NCI-H1694 (cell line): ENCODE results near the gene LACTBL1.

Experiments
- DNase-seq: peaks from one replicate; lab custom pipeline; 2025; lab: John Stamatoyannopoulos, UW

Gene LACTBL1

DNA sequence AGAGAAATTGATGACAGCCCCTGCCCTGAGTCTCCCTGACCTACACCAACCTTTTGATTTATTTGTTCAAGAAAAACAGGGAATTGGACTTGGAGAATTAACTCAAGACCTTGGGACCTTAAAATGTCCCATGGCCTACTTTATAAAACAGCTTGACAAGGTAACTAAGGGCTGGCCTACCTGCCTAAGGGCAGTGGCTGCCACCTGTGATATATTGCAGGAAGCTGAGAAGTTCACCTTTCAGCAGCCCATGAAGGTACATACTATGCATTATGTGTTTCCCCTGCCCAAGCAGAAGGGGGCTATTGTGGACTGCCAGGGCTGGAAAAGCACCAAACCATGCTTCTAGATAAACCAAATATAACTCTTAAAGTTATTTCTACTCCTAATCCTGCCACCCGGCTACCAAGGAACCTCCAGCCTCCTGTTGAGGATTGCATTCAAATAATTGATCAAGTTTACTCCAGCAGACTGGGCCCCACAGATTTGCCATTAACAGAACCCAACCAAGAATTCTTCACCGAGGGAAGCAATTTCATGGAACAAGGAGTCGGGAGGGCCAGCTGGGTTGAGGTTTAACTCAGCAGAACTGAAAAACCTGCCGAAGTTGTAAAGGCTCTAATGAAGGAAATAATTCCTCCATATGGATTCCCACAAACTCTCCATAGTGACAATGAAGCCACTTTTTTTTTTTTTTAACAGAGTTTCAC, 28.2 kb downstream of the LACTBL1 start:
- no peak for DNase-seq

DNA sequence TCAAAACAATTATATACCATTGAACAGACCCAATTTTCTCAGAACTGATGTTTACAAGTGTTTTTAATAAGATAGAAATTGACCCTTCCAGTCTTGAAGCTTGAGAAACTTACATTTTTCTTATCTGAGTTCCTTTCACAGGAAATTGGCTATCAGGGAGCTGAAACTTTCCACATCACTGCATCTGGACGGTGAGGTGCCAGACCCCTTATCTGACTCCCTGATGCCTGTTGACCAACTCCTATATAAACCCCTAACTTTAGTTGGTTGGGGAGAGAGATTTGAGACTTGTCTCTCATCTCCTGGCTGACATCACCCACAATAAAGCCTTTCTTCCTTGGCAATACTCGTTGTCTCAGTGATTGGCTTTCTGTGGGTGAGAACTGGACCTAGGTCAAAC, 31.4 kb downstream of the LACTBL1 start:
- DNase-seq, result no peak

DNA sequence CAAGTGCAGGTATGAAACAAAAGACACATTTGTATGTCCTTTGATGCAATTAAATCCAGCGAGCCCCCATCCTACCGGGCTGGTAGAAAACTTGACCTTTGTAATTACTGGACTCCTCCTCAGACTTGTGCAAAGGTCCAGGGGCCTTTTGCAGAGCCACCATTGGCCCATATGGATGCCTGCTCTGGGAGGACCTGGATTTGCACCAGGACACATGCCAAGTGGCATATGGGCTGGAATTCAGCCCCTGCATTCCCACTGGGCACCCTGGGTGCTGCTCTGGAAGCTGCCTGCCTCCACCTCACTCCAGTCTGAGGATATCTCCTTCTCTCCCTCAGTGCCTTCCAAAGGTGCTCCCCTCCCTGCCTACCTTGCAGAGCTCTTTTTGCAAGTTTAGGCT, 36.0 kb downstream of the LACTBL1 start:
- DNase-seq, result no peak

DNA sequence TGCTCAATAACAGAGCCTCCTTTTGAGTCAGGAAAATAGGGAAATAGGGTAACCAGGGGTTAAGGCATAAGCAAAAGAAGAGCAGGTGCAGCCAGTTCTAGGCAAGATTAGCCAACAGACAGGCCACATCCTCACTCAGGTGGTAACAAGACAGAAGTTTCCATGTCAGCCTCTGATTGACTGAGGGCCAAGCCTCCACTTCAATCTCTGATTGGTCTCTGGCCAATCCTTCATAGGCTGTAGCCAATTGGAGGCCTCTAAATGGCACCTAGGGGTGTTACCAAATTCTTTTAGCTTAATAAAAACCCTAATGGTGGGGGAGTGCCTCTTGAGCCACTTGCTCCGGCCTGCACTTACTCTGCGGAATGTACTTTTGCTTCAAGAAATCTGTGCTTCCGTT, 37.2 kb downstream of the LACTBL1 start:
- DNase-seq, result no peak

DNA sequence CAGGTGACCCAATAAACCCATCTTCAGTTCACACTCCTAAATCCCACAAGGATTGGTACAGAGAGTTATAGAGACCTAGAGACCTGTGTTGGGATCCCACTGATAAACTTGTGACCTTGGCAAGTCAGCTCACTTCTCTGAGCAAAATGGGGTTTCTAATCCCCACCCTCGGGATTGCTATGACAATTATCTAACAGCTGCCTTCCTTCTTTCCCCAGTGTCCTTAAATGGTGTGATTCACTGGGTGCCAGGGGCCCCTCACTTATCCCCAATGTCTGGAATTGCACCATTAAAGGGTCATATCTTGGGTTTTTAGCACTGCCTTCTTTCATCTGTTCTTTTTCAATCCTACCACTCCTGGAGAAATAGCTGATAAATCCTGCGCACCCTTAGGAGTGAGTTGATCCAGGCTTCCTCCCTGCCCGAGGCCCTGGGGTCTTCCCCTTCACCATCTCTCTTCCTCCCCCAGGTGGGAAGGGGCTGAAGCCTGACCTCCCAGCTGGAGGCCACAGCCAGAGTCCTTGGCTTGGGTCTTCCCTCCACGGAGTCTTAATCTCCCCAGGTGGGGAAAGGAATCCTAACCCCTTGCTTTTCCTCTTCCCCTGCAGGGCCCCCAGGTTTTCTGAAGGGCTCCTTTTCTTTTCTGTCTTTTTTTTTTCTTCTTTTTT, 39.7 kb downstream of the LACTBL1 start:
- no peak for DNase-seq

- DNase-seq, result peak; percentile 12
Observed at GRCh38 chr1:22930240-22930912, 42.3 kb downstream of the LACTBL1 start.

DNA sequence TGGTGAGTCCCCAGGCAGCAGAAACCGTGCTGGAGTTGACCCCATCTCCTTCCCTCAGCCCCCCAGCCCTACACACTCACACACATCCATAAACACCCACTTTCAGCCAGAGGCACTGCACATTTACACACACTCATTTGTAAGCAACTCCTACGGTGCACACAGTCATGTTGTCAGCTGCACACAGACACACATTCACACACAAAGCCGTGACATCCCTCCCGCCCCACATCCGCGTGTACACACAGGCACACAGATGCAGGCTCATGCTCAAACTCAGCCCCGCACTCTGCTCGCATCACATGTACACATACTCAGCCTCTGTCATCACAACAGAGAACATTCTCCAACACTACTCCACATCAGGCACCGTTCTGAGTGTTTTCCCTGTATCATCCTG, 47.6 kb downstream of the LACTBL1 start:
- DNase-seq, result no peak

- no peak for DNase-seq
Observed at GRCh38 chr1:22922640-22923039, 50.0 kb downstream of the LACTBL1 start.

DNA sequence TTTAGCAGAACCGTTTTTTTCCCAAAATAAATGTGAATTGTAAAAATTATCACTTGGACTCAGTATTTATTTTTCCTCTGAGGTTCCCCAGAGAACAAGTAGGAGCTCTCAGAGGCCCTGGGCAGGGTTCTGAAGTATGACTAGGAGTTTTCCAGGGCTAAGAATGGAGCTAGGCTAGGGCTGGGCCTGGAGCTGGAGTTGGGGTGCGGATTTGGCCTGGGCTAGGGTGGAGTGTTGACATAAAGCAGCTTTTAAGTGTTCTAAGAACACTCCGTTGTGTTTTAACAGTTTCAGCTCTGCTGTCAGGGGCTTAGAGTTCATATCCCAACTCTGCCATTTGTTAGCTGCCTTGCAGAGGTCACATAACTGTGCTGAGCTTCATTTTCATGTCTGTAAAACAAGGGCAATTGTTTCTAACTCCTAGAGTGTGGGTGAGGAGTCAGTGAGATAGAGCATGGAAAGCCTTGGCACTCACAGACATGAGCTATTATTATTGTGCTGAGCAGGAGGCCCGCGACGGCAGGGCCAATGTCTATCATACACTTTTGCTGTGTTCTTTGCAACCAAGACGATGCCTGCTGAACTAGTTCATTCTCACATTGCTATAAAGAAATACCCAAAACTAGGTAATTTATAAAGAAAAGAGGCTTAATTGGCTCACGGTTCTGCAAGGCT, 51.1 kb downstream of the LACTBL1 start:
- DNase-seq, result no peak

DNA sequence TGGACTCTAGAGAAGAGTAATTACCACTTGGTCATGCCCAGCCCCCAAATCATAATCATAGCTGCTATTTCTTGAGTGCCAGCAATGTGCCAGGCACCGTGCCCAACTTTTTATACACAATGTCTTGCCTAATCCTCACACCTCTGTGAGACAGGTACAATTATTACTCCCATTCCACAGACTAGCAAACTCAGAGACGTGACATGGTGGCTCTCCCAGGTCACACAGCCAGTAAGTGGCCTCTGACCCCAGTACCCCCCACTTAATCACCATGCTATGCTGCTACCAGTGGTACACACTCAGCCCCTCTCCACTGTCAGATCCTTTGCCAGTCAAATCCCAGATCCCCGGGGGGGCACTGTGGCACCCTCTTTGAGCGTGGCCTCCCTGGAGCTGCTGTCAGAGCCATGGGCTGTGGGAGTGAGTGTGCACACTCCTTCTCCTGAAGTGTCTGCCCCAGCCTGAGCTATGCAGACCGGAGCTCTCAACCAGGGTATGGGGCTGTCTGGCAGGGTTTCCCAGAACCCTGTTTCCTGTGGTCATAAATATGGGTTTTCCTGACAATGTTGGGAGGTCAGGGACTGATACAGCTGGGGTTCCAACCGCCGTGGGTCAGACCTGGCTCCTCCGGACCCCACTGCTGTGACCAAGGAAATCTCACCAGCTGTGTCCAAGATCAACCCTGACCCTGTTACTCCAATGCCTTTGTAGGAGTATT, 51.8 kb downstream of the LACTBL1 start:
- no peak for DNase-seq

GRCh38 chr1:22920026-22920733, 52.5 kb downstream of the LACTBL1 start:
- no peak for DNase-seq

- no peak for DNase-seq
Observed at GRCh38 chr1:22919341-22920025, 53.2 kb downstream of the LACTBL1 start.

- no peak for DNase-seq
Observed at GRCh38 chr1:22918644-22919043, 54.0 kb downstream of the LACTBL1 start.

DNA sequence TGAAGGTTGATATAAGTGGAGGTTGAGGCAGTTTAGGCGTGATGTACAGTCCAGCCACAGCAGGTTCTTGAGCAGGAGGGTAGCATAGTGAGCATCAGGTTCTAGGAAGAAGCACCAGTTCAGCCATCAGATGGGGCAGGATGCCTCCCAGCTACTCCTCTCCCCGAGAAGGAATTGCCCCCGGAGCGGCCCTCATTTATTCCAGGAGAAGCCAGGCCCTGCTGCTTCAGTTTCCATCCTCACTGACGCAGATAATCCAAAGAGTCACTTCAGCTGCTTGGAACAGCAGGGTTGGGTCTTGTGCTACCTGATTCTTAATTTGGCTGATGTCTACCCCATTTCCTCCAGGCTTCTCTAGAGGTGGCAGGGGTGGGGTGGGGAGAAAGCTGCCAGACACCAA, 54.7 kb downstream of the LACTBL1 start:
- no peak for DNase-seq

DNA sequence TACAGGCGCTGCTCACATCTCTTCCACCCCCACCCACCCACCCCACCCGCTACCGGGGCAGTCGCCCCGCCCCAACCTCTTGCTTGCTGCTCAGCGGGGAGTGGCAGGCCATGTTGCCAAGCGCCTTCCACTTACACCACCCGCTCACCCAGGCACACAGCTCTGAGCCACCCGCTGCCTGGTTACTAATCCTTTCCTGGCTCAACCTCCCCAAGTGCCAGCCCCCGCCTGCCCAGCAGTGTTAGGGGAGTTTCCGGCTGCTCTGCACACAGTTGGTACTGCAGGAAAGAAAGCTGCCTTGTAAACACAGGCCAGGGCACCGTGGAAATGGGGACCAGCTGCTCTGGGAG, 56.2 kb downstream of the LACTBL1 start:
- peak; percentile 53 for DNase-seq

DNA sequence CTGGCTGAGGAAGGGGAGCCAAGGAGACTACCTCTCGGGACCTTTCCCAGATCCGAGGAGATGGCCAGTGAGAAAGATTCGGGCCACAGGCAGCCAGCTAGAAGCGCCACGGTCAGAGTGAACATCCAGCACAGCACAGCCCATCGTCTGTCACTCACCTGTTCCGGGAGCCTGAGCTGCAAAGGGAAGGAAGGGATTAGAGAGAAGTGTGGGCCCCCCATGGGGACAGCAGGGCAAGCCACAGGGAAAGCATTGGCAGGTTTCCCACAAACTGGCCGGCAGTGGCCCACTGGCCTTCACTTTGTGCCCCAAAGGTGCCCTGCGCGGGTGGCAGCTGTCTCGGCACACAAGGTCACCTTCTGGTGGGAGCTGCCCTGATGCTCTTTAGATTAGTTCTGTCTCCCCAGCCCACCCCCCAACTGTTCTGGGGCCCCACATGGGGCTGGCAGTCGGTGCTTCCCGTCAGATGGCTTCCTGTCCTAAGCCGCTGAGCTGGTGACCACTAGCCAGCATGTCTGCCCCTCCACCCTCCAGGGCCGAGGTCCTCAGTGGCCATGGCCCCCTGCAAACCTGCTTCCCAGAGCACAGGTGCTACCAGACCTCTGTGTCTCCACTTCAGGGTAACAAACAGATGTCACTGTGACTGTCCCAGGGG, 56.7 kb downstream of the LACTBL1 start:
- DNase-seq, result no peak

DNA sequence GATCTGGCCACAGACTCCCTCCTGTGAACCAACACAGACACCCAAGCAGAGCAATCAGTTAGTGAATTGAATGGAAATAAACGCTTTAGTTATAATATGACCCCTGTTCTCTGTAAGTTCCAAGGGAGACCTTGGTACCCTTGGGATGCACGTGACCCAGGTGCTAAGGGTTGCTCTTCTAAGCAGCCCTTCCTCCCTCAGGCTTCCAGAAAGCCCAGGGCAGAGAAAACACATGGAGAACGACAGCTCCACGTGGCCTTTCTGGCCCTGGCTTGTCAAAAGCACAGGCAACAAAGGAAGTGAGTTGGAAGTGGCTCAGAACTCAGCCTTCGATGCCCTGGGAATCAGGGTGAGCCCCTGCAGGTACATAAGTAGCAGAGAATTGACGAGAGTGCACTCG, 57.4 kb downstream of the LACTBL1 start:
- no peak for DNase-seq

DNA sequence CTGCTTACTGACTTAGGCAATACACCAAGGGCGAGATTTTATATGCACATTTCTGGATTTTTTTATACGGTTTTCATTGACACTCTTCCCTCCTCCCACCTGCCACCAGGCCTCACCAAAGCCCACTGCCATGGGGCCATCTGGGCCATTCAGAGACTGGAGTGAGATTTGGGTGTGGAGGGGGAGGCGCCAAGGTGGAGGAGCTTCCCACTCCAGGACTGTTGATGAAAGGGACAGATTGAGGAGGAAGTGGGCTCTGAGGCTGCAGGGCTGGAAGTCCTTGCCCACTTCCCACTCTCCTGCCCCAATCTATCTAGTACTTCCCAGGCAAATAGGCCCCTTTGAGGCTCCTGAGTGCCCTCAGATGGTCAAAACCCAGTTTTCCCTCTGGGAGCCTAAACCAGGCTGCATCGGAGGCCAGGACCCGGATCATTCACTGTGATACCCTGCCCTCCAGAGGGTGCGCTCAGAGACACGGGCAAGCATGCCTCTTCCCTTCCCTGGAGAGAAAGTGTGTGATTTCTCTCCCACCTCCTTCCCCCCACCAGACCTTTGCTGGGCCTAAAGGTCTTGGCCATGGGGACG, 57.9 kb downstream of the LACTBL1 start:
- no peak for DNase-seq

- no peak for DNase-seq
Observed at GRCh38 chr1:22914156-22914555, 58.5 kb downstream of the LACTBL1 start.
